Measurements from ENCODE around the gene CHST11. TPM values are rescaled to one million over a fixed set of nuclear protein-coding genes. Genes with fewer than 3 reads are reported as not detected.

The CHST11 gene
- total and polyA plus RNA-seq, 8 donors, result 11.1 to 56.9 (median 14.8) TPM

DNA sequence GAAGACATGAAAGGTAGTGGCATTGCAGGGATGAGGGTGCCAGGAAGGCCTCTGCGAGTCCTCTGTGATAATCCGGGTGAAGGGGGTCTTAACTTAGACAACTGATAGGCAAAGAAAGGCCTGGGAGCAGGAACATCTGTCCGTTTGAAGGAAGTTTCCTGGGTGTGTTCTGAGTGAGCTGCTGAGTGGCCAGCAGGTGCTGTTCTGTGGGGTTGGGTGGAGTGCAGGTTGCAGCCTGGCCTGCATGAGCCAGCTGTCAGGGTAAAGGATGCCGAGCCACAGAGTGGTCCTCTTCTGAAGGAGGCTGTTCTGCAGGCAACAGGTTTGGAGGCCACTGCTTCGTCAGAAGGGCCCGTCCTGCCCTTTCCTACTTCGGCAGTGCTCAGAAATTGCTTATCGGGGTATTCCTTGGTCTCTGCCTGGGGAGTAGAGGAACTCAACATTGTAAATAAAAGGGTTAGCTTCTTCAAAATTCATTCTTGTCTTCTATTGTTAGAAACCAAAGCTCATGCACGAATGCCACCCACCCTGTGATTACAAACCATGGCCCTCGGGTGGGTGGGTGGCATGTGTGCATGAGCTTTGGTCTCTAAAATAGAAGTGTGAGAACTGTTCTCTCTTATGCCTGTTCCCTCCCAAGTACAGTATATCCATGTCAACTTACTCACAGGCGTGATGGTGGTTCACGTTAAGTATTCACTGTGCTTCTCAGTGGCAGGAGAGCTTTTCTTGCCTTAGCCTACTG, 118.9 kb downstream of the CHST11 start:
- H3K36me3 ChIP-seq, result no peaks in the 10 kb centered on the region
- H3K27ac ChIP-seq, result no peak overlapping the region
- ATAC-seq (no peak), DNase-seq (no peak)
- no peaks in the 10 kb centered on the region for H3K9me3 ChIP-seq
- intact Hi-C loops (cut with DNase I), result no loop called here
- TF ChIP-seq, protein P1, sequence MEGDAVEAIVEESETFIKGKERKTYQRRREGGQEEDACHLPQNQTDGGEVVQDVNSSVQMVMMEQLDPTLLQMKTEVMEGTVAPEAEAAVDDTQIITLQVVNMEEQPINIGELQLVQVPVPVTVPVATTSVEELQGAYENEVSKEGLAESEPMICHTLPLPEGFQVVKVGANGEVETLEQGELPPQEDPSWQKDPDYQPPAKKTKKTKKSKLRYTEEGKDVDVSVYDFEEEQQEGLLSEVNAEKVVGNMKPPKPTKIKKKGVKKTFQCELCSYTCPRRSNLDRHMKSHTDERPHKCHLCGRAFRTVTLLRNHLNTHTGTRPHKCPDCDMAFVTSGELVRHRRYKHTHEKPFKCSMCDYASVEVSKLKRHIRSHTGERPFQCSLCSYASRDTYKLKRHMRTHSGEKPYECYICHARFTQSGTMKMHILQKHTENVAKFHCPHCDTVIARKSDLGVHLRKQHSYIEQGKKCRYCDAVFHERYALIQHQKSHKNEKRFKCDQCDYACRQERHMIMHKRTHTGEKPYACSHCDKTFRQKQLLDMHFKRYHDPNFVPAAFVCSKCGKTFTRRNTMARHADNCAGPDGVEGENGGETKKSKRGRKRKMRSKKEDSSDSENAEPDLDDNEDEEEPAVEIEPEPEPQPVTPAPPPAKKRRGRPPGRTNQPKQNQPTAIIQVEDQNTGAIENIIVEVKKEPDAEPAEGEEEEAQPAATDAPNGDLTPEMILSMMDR (IDR thresholded peaks at IDR 0.05), result no peak
- no peak overlapping the region for H3K4me3 ChIP-seq
- peaks cover 4 to 37% of the 10 kb centered on the region in 2 donors for H3K4me1 ChIP-seq
- no peaks in the 10 kb centered on the region for H3K27me3 ChIP-seq

DNA sequence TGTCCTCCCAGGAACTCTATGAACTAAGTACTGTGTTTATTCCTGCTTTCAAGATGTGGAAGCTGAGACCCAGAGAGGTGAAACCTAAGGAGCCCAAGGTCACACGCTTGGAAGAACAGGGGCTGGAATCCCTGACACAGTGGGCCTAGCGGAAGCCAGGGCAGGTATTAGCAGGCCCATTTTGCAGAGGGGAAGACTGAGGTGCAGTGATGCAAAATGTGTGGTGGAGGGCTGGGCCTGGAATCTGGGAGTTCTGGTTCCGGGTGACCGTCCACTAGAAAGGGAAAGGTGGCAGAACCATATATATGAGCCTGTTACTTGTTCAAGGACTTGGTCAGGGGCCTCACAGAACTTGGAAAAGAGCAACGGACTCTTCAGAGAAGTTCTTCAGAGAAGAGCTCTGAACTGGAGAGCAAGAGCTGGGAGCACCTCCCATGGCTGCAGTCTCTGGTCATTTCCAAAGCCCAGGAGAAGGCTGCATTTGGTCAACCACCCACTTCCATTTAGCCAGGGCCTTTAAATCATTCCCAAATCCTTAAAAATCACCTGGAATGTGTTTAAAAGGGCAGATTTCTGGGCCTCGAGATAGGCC, 119.5 kb downstream of the CHST11 start:
- Histone ChIP-seq H3K4me1 (peaks cover 4 to 33% of the 10 kb centered on the region in 2 donors), H3K4me3 (no peak overlapping the region), H3K27me3 (no peaks in the 10 kb centered on the region), H3K9me3 (no peaks in the 10 kb centered on the region), H3K36me3 (no peaks in the 10 kb centered on the region), H3K27ac (no peak overlapping the region)
- intact Hi-C loops (cut with DNase I), result no loop called here
- DNase-seq (no peak), ATAC-seq (no peak)
- TF ChIP-seq, protein P1 (IDR thresholded peaks at IDR 0.05), result no peak

DNA sequence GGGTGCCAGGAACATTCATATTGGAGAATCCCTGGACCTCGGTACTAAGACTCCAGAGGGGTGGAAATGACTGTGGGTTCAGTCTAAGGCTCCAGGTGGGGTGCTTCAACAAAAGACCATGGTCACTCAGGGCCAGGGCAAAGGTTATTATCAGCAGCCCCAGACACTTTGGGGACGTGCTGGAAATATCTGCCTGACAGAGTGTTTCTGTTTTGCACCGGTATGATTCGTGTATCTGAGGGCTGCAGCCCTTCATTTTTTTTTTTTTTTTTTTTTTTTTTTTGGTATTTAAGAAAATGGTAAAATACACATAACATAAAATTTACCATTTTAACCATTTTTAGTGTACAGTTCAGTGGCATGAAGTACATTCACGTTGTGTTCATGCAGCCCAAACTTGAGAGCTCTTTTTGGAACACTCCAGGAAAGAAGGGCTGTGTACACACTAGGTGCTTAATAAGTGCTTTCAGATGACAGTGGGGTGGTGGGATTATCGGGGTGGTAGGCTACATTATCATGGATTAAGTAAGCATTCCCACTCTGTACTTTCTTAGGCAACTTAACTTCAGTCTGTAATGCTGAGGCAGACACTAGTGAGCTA, 120.3 kb downstream of the CHST11 start:
- Histone ChIP-seq H3K4me1 (peaks cover 4 to 38% of the 10 kb centered on the region in 2 donors), H3K36me3 (no peaks in the 10 kb centered on the region), H3K9me3 (no peaks in the 10 kb centered on the region), H3K27me3 (no peaks in the 10 kb centered on the region), H3K4me3 (no peak overlapping the region), H3K27ac (no peak overlapping the region)
- TF ChIP-seq, protein P1 (IDR thresholded peaks at IDR 0.05), result no peak
- intact Hi-C loops (cut with DNase I), result no loop called here
- DNase-seq (no peak), ATAC-seq (no peak)

DNA sequence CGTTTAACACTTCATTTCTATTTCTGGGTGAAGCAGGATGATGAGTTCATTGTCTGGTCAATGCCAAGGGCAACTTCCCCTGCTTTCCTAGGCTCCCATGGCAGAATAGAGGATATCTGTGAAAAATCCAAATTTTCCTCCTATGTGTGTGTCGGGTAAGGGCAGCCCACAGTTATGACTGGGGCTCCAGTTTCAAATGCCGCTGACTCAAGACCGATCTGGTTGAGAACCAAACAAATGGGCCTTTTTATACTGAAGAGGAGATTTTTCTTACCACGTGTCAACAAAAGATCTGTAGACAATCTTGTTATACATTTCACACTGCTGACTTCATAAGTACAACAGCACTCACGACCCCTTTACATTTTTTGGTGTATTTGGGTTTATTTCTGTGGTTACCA, 120.8 kb downstream of the CHST11 start:
- ATAC-seq (peak; percentile 33), DNase-seq (no peak)
- Histone ChIP-seq H3K27me3 (no peaks in the 10 kb centered on the region), H3K36me3 (no peaks in the 10 kb centered on the region), H3K27ac (no peak overlapping the region), H3K4me3 (no peak overlapping the region), H3K4me1 (peaks cover 4 to 38% of the 10 kb centered on the region in 2 donors), H3K9me3 (no peaks in the 10 kb centered on the region)
- TF ChIP-seq, protein P1 (IDR thresholded peaks at IDR 0.05), result no peak
- intact Hi-C loops (cut with DNase I), result no loop called here

DNA sequence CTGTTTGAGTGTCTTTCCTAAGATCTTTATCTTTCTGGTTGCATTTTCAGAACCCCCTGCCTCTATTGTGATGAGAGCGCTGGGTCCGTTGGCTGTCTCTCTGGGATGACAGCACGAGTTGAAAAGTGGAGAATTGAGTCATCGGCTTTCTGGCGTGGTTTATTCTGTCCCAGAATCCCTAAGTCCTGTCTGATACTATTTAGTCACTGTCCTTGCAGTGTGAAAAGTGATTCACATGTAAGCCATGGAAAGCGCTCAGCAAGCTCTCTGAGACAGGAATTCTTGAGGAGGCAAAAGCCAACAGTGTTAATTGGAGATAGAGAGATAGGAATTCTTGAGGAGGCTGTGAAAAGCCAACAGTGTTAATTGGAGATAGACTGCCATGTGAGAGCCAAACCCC, 121.7 kb downstream of the CHST11 start:
- Histone ChIP-seq H3K4me3 (no peak overlapping the region), H3K27me3 (no peaks in the 10 kb centered on the region), H3K4me1 (peaks cover 4 to 38% of the 10 kb centered on the region in 2 donors), H3K36me3 (no peaks in the 10 kb centered on the region), H3K9me3 (no peaks in the 10 kb centered on the region), H3K27ac (no peak overlapping the region)
- TF ChIP-seq, protein P1 (IDR thresholded peaks at IDR 0.05), result no peak
- intact Hi-C loops (cut with DNase I), result no loop called here
- ATAC-seq (no peak), DNase-seq (no peak)

All from left lung (tissue), 10 donors.